ENCODE measurements around the gene CAD.
"Not testable (repeated sequence)": the region's sequence is repeated elsewhere in the genome, so short reads cannot be mapped to it uniquely, and the experiment has no call there.

CAD gene

GRCh38 chr2:27251766-27252165, 34.6 kb downstream of the CAD start:
- DNase-seq = no peak

GRCh38 chr2:27255187-27255586, 38.0 kb downstream of the CAD start:
- no peak for DNase-seq

- DNase-seq = no peak
Observed at GRCh38 chr2:27255660-27256059, 38.5 kb downstream of the CAD start.

- DNase-seq = no peak
Observed at GRCh38 chr2:27256855-27257454, 39.8 kb downstream of the CAD start.

GRCh38 chr2:27258051-27258450, 40.9 kb downstream of the CAD start:
- no peak for DNase-seq

- peak in 1 of 58 donors; percentile 4 for DNase-seq
Observed at GRCh38 chr2:27261241-27261925, 44.2 kb downstream of the CAD start.

GRCh38 chr2:27261926-27262298, 44.7 kb downstream of the CAD start:
- no peak for DNase-seq

GRCh38 chr2:27262379-27263286, 45.5 kb downstream of the CAD start, which contains the start of gene SLC30A3:
TSS of gene SLC30A3 (minus strand) at chr2:27263047. CDS start at chr2:27262906, 141 bp downstream.
- DNase-seq = peak in 39 of 58 donors; percentile 9 to 77 (median 38)

- DNase-seq = peak in 6 of 58 donors; percentile 11 to 36 (median 22)
Observed at GRCh38 chr2:27263287-27264252, 46.4 kb downstream of the CAD start.

GRCh38 chr2:27264253-27264752, 47.1 kb downstream of the CAD start:
- no peak for DNase-seq

GRCh38 chr2:27264753-27265535, 47.8 kb downstream of the CAD start:
- peak in 22 of 58 donors; percentile 11 to 54 (median 22) for DNase-seq

GRCh38 chr2:27265536-27265870, 48.3 kb downstream of the CAD start:
- no peak for DNase-seq

- DNase-seq = not testable (repeated sequence)
Observed at GRCh38 chr2:27268296-27268695, 51.1 kb downstream of the CAD start.

GRCh38 chr2:27270131-27270530, 53.0 kb downstream of the CAD start:
- DNase-seq = no peak

GRCh38 chr2:27270670-27271069, 53.5 kb downstream of the CAD start:
- DNase-seq = no peak

- DNase-seq = no peak
Observed at GRCh38 chr2:27271631-27272340, 54.6 kb downstream of the CAD start.

GRCh38 chr2:27272537-27273522, 55.7 kb downstream of the CAD start:
- not testable (repeated sequence) for DNase-seq
